ENCODE results near the gene C1orf198. TPM values are rescaled to one million over a fixed set of nuclear protein-coding genes. Genes with fewer than 3 reads are reported as not detected.

C1orf198 gene
- polyA plus RNA-seq, 1 donor (not counting 4 experiments of a cell fraction or from before 2014, with no cell fraction given), result 6.8 TPM

DNA sequence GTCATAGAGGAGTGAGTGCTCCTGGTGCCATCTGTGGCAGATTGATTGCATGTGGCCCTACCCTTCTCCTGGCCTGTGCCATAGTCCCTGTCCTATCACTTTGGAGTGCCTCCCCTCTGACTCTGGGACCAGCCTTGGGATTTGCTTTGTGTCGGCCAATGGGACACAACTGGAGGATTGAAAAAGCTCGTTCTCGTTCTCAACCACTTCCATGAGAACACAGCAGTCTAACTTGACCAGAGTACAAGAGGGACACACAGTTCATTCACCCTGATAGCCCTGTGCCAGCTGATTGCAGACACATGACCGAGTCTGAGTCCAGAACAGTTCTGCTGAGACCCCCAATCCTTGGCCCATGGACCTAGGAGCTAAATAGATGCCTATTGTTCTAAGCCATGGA, 47.8 kb downstream of the C1orf198 start:
- H4K20me1 ChIP-seq (ENCODE audit: control insufficient read depth, extremely low read depth, insufficient read depth, low read length), result no peaks in the 10 kb centered on the region
- dilution Hi-C loops (cut with MboI; ENCODE audit: extremely low pct_ligation_motif_present, low sequenced_read_pairs), result no loop called here
- no peak overlapping the region for H3K4me3 ChIP-seq (ENCODE audit: control insufficient read depth in 2 of 3, extremely low read depth in 1 of 3, insufficient read depth in 2 of 3, low read depth in 1 of 3, low read length in 3 of 3)
- FAIRE-seq (no peak), DNase-seq (ENCODE audit: low read depth, low spot score) (no peak)
- H3K9me1 ChIP-seq (ENCODE audit: control insufficient read depth, extremely low read depth, insufficient read depth, low read length), result no peaks in the 10 kb centered on the region
- H3K4me2 ChIP-seq (ENCODE audit: control insufficient read depth, extremely low read depth, insufficient read depth, low read depth, low read length), result no peak overlapping the region
- H3K9ac ChIP-seq (ENCODE audit: control insufficient read depth, extremely low read depth, insufficient read depth, low read length), result no peak overlapping the region
- H3K27ac ChIP-seq (ENCODE audit: control insufficient read depth, insufficient read depth, low read length), result no peak overlapping the region
- TF ChIP-seq EZH2 (IDR thresholded peaks at IDR 0.05; ENCODE audit: low read length), result no peak
- TF ChIP-seq, protein P1, sequence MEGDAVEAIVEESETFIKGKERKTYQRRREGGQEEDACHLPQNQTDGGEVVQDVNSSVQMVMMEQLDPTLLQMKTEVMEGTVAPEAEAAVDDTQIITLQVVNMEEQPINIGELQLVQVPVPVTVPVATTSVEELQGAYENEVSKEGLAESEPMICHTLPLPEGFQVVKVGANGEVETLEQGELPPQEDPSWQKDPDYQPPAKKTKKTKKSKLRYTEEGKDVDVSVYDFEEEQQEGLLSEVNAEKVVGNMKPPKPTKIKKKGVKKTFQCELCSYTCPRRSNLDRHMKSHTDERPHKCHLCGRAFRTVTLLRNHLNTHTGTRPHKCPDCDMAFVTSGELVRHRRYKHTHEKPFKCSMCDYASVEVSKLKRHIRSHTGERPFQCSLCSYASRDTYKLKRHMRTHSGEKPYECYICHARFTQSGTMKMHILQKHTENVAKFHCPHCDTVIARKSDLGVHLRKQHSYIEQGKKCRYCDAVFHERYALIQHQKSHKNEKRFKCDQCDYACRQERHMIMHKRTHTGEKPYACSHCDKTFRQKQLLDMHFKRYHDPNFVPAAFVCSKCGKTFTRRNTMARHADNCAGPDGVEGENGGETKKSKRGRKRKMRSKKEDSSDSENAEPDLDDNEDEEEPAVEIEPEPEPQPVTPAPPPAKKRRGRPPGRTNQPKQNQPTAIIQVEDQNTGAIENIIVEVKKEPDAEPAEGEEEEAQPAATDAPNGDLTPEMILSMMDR (optimal IDR thresholded peaks at IDR 0.05 in 1 of 3, IDR thresholded peaks at IDR 0.05 in 1 of 3, conservative IDR thresholded peaks at IDR 0.05 in 1 of 3; ENCODE audit: extremely low read depth in 1 of 3, insufficient read depth in 2 of 3, low read length in 3 of 3), result no peak
- peaks cover 3% of the 10 kb centered on the region for H3K27me3 ChIP-seq (ENCODE audit: control insufficient read depth, extremely low read depth, insufficient read depth, low read length)
- H2AFZ ChIP-seq (ENCODE audit: control insufficient read depth, low read length), result no peak overlapping the region
- no peaks in the 10 kb centered on the region for H3K79me2 ChIP-seq (ENCODE audit: control insufficient read depth, insufficient read depth, low read length)
- H3K9me3 ChIP-seq (ENCODE audit: control insufficient read depth, low read depth, low read length), result no peaks in the 10 kb centered on the region
- H3K36me3 ChIP-seq (ENCODE audit: control insufficient read depth in 2 of 2, extremely low read depth in 1 of 2, insufficient read depth in 2 of 2, low read length in 2 of 2), result no peaks in the 10 kb centered on the region
- H3K4me1 ChIP-seq (ENCODE audit: control insufficient read depth, extremely low read depth, insufficient read depth, low read length), result peaks cover 4% of the 10 kb centered on the region

DNA sequence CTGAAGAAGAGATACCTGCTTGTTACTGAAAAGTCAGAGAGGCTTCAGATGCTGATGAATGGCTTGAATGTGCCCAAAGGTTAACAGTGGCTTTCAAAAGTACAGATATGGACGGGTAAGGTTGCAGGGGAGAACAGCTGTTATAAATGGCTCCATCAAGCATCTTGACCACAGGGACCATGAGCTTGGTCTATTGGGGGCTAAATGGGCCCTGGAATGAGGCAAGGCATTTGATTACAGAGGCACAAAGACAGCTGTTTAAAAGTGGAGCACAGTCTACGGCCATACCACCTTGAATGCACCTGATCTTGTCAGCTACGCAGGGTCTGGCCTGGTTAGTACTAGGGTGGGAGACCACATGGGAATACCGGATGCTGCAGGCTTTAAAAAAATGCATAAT, 48.3 kb downstream of the C1orf198 start:
- TF ChIP-seq EZH2 (IDR thresholded peaks at IDR 0.05; ENCODE audit: low read length), result no peak
- TF ChIP-seq, protein P1 (optimal IDR thresholded peaks at IDR 0.05 in 1 of 3, IDR thresholded peaks at IDR 0.05 in 1 of 3, conservative IDR thresholded peaks at IDR 0.05 in 1 of 3; ENCODE audit: extremely low read depth in 1 of 3, insufficient read depth in 2 of 3, low read length in 3 of 3), result no peak
- H3K27me3 ChIP-seq (ENCODE audit: control insufficient read depth, extremely low read depth, insufficient read depth, low read length), result peaks cover 3% of the 10 kb centered on the region
- no peak overlapping the region for H3K4me3 ChIP-seq (ENCODE audit: control insufficient read depth in 2 of 3, extremely low read depth in 1 of 3, insufficient read depth in 2 of 3, low read depth in 1 of 3, low read length in 3 of 3)
- H3K4me2 ChIP-seq (ENCODE audit: control insufficient read depth, extremely low read depth, insufficient read depth, low read depth, low read length), result no peak overlapping the region
- H4K20me1 ChIP-seq (ENCODE audit: control insufficient read depth, extremely low read depth, insufficient read depth, low read length), result no peaks in the 10 kb centered on the region
- dilution Hi-C loops (cut with MboI; ENCODE audit: extremely low pct_ligation_motif_present, low sequenced_read_pairs), result no loop called here
- H3K79me2 ChIP-seq (ENCODE audit: control insufficient read depth, insufficient read depth, low read length), result no peaks in the 10 kb centered on the region
- no peak overlapping the region for H3K9ac ChIP-seq (ENCODE audit: control insufficient read depth, extremely low read depth, insufficient read depth, low read length)
- H2AFZ ChIP-seq (ENCODE audit: control insufficient read depth, low read length), result no peak overlapping the region
- H3K4me1 ChIP-seq (ENCODE audit: control insufficient read depth, extremely low read depth, insufficient read depth, low read length), result peaks cover 1% of the 10 kb centered on the region
- no peaks in the 10 kb centered on the region for H3K9me3 ChIP-seq (ENCODE audit: control insufficient read depth, low read depth, low read length)
- H3K9me1 ChIP-seq (ENCODE audit: control insufficient read depth, extremely low read depth, insufficient read depth, low read length), result no peaks in the 10 kb centered on the region
- no peak for DNase-seq (ENCODE audit: low read depth, low spot score)
- no peak for FAIRE-seq
- no peak overlapping the region for H3K27ac ChIP-seq (ENCODE audit: control insufficient read depth, insufficient read depth, low read length)
- H3K36me3 ChIP-seq (ENCODE audit: control insufficient read depth in 2 of 2, extremely low read depth in 1 of 2, insufficient read depth in 2 of 2, low read length in 2 of 2), result no peaks in the 10 kb centered on the region

All from keratinocyte (primary cell).